CD4-positive, alpha-beta T cell treated with Interferon gamma for 1 hour (primary cell): Measurements from ENCODE around the gene DHX57.
"Not testable (repeated sequence)": the region's sequence is repeated elsewhere in the genome, so short reads cannot be mapped to it uniquely, and the experiment has no call there.

Experiments
- DNase-seq: peaks from one replicate; pipeline ENCODE4 v3.0.0-alpha.2; 2020

DHX57 gene

DNA sequence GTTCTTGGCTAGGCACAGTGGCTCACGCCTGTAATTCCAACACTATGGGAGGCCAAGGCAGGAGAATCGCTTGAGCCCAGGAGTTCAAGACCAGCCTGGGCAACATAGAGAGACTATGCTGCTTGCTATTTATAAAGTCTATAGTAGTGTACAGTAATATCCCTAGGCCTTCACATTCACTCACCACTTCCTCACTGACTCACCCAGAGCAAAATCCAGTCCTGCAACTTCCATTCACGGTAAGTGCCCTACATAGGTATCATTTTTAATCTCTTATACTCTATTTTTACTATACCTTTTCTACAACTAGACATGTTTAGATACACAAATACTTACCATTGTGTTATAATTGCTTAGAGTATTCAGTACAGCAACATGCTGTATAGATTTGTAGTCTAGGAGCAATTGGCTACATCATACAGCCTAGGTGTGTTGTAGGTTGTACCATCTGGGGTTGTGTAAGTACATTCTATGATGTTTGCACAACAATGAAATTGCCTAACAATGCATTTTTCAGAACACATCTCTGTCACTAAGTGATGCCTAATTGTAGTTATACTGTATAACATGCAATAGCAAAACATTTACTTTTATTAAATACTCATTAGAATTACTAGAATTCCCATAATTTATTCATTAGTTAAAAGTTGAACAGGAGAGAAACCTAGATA is 8.8 kb downstream of the DHX57 start:
- DNase-seq, result no peak

DNA sequence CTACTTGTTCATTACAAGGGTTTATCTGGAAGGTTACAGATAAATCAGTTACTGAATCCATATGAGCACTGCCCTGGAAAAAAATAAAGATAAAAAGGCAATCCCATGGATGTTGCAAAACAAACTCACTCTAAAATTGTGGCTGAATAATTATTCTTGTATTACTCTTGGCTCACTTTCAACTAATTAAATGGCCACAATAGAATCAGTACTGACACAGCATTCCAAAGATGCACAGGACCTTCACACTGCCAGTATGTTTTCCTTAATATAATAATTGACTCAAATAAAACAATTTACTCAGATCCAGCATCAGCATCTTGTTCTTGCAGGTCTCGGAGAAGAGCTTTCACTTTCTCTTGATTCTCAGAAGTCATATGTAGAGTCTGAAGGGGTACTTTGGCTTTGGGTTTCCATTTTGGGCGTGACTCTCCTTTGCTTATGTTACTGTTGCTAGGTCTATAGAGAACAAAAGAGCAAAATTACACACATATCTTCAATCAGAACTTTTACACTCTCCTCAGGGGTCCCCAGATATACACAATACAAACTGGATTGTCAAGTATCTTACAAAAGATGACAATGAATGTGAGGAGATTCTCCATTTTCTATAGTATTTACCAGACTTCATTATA is 12.6 kb downstream of the DHX57 start:
- no peak for DNase-seq

DNA sequence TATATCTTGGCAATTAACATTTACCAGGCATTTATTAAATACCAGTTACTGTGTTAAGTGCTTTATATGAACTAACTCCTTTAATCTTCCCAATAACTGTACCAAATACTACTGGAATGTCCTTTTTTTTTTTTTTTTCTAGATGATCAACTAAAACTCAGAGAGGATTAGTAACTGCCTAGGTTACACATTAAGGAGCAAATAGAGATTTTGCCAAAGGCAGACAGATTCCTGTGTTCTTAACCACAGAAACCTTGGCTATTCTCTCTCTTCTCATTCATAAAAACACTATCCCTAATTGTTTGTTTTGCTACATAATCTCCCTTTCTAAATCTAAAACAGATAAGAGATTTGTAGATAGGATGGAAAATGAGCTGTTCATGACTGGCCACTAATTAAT is 13.3 kb downstream of the DHX57 start:
- no peak for DNase-seq

DNA sequence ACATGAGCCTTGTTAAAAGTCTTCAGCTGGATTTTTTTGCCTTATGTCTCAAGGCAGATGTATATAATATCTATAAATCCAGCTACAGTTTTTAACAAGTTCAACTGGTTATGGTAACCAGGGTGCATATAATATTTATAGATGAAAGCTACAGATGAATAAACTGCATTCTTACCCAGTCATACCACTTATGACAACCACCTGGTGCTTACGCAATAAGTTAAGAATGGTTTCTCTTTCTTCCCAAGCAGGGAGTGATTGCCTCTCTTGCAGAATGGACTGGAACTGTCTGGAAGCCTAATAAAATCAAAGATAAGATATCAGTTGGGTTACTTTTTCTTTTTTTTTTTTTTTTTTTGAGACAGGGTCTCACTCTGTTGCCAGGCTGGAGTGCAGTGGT is 19.6 kb downstream of the DHX57 start:
- DNase-seq, result no peak

DNA sequence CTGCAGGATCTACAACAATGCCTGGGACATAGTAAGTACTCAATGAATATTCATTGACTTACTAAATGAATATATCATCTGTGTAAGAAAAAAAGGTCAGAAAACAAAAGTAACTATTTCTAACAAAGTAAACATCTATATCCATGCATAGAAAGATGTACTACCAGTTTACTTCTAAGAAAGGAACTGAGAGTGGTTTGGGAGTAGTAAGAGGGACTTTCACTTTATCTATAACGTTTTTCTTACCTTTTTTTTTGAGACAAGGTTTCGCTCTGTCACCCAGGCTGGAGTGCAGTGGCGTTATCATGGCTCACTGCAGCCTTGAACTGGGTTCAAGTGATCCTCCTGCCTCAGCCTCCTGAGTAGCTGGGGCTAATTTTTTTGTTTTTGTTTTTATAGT is 25.7 kb downstream of the DHX57 start:
- DNase-seq, result no peak

DNA sequence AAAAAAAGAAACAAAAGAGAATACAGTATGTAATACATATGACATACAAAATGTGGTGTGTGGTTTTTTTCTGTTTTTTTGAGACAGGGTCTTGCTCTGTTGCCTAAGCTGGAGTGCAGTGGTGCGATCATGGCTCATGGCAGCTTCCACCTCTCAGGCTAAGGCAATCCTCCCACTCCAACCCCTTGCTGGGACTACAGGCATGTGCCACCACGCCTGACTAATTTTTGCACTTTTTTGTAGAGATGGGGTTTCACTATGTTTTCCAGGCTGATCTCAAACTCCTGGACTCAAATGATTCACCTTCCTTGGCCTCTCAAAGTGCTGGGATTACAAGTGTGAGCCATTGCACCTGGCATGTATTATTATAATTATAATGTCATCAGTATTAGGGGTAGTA is 38.9 kb downstream of the DHX57 start:
- no peak for DNase-seq

DNA sequence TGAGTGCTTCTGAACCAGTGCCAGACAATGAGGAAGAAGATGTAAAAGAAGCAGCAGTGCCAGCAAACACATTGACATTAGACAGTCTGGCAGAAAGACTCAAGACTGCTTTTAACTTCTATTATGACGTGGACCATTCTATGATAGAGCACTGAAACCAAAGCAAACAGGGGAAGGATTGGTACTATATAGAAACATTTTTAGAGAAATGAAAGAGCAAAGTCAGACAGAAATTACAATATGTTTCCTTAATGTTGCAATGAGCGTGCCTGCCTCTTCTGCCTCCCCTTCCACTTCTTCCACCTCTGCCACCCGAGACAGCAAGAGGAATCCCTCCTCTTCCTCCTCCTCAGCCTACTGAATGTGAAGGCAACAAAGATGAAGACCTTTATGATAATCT is 39.7 kb downstream of the DHX57 start:
- peak; percentile 12 for DNase-seq

DNA sequence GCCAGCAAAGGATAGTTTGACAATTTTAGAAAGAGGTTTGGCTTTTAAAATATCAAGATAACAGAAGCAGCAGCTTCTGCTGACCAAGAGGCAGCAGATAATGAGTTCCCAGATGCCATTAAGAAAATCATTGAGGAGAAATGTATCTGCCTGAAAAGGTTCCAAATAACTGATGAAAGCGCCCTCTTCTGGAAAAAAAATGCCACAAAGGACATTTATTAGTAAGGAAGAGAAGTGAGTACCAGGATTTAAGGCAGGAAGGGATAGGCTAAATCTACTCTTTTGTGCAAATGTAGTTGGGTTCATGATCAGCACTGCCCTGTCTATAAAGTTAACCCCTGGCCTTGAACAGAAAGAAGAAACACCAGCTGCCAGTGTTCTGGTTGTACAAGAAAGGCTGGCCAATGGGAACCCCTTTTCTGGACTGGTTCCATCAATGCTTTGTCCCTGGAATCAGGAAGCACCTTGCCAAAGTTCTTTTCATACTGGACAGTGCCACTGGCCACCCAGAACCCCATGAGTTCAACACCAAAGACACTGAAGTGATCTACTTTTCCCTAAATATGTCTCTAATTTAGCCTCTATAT is 40.6 kb downstream of the DHX57 start:
- no peak for DNase-seq

DNA sequence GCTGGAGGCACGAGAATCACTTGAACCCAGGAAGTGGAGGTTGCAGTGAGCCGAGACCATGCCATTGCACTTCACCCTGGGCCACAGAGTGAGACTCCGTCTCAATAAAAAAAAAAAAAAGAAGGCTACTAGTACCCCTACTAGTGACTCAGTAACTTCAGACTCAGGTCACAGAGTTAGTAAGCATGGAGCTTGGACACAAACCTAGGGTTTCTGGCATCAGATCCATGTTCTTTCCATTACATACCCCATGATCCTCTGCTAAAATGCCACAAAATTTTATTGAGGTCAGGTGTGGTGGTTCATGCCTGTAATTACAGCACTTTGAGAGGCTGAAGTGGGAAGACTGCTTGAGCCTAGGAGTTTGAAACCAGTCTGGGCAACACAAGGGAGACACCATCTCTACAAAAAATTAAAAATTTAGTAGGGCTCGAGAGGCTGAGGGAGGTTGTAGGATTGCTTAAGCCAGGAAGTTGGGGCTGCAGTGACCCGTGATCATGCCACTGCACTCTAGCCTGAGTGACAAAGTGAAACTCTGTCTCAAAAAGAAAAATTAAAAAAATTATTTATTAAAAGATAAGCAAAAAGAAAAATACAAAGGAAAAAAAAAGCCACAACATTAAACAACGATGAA is 45.1 kb downstream of the DHX57 start:
- no peak for DNase-seq

DNA sequence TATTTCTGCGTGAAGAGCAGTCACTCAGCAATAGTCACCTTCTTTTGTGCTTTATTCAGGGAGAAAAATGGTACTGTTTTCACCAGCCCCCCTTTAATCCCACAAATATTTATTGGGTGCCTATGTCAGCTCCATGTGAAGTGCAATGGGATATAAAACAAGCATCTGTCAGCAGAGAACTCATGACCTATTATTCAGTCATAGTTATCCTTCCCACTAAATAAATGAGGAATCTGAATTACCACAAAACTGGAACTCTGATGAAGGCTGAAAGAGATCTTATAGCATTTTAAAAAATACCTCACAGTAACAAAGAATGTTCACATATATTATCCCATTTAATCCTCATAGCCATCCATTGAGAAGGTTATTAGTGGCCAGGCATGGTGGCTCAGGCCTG is 45.8 kb downstream of the DHX57 start:
- DNase-seq, result no peak

DNA sequence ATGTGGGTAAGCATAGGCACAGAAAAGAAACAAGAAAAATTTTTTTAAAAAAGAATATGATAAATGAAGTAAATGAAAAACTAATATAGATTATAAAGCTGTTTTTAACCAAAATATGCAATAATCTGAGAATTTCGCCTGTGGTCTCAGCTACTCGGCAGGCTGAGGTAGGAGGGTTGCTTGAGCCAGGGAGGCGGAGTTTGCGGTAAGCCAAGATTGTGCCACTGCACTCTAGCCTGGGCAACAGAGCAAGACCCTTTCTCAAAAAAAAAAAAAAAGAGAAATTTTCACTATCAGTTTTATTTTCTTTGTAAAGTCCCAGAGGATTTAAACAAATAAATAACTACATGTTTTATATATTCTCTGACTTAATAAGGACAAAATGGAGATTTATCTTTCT is 47.3 kb downstream of the DHX57 start:
- DNase-seq, result no peak

DNA sequence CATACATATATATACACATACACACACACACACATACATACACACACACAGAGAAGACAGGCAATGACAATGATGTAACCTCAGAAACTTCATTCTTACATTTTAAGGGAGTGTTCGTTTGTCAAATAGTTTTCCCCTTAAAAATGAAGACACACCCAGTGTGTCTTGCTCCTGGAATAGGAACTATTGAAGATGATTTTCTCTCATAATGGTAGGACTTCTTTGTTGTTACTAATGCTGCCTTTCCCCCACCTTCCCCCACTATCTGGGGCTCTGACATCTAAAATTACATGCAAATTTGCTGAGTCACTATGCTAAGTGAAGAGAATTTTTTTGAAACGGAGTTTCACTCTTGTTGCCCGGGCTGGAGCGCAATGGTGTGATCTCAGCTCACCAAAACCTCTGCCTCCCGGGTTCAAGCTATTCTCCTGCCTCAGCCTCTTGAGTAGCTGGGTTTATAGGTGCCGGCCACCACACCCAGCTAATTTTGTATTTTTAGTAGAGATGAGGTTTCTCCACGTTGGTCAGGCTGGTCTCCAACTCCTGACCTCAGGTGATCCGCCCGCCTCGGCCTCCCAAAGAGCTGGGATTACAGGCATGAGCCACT is 48.1 kb downstream of the DHX57 start:
- DNase-seq, result not testable (repeated sequence)

DNA sequence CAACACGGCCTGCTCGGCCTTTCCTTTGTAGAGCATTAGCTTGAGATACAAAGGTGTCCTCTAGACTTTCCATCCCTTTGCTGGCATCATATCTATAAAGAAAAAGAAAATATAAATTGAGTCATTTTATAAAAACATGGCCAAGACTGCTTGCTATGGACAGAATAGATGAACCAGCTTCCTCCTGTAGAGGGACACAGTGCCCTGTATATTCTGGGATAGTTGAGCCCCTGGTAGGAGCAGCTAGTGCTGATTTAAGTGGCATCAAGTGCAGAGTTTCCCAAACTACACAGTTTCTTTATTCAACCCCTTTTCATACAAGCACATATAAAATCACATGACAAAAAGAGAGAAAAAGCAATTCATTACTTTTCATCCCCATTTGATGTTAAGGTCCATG is 49.8 kb downstream of the DHX57 start:
- no peak for DNase-seq

DNA sequence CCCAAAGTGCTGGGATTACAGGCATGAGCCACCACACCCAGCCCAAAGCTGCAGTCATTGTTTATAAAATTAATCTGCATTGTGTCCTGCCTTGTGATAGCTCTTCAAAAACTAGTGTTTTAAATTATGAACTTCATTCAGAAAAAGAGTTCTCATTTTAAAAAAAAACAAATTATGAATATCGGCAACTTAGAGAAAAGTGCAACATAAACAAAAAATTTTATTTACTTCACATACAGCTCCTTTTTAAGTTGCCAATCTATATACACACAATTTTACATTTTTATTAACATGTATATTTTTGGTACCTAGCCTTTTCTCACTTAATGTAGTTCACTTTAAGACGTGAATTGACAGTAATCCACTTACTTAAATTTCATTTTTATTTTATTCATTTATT is 50.8 kb downstream of the DHX57 start:
- no peak for DNase-seq

DNA sequence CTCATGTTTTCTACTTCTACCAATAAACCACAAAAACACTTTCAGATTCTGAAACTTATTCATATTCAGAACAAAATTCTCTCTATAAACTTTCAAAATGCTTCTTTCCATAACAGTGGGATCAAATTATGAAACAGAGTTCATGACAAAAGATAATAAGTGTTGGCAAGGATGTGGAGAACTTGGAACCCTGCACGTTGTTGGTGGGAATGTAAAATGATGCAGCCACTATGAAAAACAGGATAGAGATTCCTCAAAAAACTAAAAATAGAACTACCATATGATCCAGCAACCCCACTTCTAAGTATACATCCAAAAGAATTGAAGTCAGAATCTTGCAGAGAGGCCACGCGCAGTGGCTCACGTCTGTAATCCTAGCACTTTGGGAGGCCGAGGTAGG is 52.3 kb downstream of the DHX57 start:
- no peak for DNase-seq

DNA sequence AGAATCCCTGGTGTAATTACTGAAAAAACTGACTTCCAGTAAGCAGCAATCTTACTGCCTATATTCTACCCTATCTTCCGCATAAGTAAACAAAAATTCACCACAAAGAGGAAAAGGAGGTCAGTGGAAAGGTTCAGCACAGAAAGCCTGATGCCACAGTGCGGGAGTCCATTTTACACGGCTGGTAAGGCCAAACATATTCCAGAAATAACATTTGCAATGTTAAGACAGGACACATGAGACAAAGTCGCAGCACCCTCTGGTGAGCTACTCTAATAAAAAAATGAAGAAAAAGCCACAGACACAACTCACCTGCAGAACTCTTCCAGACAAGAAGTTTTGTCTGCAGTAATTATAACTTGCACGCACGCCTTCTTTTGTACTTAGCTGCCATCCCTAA is 57.2 kb downstream of the DHX57 start:
- DNase-seq, result no peak

DNA sequence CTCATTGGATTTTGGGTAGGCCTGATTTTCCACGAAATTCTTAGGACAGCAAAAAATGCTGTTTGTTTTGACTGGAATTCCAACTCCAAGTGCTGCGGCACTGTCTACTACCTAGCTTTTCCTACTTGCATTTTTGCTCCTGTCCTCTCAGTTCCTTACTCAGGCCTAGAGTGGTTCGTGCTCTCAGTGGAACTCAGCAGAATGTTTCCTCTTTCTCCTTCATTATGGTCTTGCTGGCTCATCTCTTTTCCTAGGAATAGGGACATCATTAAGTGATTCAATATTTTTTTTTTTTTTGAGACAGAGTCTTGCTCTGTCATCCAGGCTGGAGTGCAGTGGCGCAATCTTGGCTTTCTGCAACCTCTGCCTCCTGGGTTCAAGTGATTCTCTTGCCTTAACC is 59.8 kb downstream of the DHX57 start:
- DNase-seq, result no peak

DNA sequence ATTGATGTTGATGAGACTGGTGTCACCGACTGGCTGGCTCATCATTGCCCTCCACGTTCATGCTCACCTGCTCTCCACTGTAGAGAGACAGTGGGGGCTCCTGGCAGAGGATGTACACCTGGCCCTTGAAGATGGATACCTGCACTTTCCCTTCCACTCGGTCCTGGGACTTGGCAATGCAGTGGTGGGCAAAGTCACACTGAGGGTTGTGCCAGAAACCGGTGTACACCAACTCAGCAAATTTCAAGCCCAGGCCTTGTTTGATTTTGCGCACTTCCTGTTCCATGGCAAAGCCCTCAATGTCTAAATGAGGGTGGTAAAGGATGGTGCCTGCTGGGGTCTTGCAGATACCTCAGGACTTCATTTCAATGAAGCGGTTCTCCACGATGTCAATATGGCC is 65.2 kb downstream of the DHX57 start:
- DNase-seq, result no peak

DNA sequence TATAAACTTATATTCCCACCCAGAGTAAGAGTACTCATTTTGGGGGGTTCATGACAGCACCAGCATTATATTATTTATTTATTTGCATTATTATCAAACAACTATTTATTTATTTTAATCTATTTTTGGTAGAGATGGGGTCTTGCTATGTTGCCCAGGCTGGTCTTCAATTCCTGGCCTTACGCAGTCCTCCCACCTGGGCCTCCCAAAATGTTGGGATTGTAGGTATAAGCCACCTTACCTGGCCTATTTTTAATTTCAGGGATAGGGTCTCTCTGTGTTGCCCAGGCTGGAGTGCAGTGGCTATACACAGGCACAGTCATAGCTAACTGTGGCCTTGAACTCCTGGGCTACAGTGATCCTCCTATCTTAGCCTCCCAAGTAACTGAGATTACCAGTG is 67.1 kb downstream of the DHX57 start:
- DNase-seq, result no peak

DNA sequence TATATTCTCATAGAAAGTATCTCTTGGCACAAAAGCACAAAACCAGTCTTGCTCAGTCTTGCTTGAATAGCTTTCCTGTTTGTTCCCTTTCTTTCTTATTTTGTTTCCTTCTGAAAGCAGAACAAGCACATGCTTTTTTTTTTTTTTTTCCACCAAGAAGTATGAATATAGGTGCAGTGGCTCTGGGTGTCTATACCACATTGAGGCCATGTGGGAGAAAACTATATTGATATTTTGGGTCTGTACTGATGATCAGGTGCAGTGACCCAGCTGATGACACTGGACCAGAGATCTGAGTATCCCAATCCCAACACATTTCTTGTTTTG is 69.0 kb downstream of the DHX57 start:
- no peak for DNase-seq

DNA sequence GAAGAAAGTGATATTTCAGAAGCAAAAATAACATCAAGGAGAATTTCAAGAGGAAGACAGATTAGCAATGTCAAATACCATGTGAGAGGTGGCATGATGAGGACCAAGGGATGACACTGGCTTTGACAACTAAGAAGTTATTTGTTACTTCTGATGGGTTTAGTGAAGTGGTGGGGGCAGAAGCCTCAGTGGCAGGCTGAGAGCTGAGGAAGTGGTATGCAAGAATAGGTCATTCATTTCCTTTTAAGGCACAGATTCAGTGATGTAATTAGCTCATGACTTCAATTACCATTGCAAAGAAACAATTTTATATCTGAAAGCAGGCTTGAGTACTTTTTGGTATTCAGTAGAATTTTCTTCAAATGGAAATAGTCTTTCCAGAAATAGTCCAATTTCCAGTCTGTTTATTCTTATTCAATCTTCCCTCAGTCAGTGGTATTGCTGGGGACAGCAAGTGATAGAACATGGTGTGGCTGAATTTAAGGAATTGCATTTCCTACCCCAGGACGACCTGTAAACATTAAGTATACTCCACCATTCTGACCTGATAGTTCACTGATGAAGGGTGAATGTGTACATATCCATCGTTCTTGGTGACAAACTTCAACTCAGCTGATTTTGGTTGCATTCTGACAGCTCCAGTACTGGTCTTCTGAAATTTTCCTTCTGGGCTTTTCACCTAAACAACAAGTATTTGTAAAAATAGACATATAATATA is 69.6 kb downstream of the DHX57 start:
- DNase-seq, result peak; percentile 6

DNA sequence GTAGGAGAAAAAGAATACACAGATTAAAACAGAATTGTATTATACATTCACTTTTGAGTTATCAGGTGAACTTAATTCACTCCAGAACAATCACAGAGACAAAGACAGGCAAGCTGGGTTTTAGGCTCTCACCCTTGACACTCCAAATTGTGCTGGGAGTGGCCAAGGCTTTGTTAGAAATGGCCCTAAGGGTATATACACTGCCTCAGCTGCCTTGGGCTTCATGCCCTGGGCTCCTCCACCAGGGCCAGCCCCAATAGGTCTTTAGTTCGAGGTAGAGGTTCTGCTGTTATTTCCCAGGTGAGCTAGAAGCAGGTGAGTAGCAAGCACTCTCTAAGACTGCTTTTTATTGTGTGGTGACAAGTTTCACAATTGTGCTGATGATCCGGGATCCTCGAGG is 77.8 kb downstream of the DHX57 start:
- DNase-seq, result no peak

DNA sequence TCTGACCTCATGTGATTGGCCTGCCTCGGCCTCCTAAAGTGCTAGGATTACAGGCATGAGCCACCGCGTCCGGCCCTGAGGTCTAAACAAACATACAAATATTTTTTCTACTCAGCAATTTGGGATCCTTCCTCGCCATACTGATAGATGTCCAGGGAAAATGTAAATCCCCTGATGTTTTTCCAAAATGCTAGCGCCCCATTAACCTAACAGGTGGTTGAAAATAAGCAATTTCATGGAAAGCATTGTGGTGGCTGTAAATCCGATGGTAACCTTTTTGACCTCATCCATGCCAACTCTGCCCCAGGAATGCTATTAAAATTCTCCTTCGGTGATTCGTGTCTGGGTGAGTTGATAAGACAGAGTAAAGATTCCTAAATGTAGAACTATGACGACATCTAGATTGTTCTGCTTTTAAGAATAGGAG is 78.5 kb downstream of the DHX57 start:
- DNase-seq, result no peak
